Hematopoietic multipotent progenitor cell treated with erythropoietin and hydrocortisone succinate and interleukin-3 and kit ligand, for 8 days (in vitro differentiated cells): Measurements from ENCODE around the gene FAM240A.

Experiments used
- DNase-seq: peaks from one replicate; pipeline ENCODE4 v3.0.0-alpha.2; 2015

The FAM240A gene

DNA sequence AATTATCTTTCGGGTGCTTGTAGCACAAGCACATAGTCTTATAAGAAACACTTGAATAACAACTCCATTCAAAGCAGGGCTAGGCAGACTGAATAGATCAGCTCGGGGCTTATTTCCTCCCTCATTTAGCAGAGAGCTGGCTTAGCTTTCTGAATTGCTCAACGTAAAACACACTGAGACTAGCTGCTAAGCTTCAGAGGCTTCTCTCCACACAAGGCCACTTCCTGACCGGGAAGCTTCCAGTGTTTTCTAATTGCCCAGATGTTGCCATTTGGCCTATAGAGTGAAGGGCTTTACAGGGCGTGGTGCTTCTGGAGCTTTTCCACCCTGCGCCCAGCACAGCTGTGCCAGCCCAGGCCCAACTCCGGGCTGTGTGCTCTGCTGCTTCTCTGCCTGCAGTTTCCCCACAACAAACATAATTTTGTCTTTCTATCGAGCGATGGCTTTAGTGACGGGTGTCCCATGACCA is 16.6 kb downstream of the FAM240A start:
- DNase-seq = no peak

DNA sequence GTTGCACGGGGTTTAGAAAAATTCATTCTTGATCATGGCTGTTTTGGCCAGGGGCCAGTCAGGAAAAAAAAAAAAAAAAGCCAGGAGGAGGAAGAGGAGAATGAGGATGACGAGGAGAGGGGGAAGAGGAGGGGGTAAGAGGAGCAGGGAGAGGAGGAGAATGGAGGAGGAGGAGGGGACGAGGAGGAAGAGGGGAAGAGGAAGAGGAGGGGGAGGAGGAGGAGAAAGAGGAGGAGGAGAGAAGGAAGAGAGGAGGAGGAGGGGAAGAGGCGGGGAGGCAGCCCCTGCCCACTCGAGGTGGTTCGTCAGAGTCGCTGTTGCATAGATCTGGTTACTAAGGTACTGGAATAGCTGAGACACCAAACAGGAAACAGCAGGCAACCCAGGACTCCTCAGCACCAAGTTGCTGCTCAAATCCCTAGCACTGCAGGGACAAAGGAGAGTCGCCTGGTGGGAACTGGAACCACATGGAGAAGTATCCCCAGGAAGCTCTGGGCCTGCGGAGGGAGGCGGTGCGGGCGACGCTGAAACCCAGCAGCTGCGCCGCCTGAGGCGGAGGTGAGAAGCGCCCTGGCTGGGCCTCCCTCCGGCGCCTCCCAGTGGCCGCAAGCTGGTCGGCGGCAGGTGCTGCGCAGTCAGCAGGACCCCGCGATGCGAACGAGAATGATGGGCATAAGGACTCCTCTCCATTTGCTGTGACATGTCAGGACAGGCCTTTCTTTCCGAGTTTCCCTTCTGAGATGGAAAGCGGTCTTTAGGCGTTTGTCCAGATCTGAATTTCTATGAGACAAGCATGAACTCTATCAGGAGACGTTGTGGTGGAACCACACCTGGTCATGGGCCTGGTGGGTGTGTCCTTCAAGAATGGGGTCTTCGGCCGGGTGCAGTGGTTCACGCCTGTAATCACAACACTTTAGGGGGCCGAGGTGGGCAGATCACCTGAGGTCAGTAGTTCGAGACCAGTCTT is 17.5 kb downstream of the FAM240A start:
- peak; percentile 82 for DNase-seq

DNA sequence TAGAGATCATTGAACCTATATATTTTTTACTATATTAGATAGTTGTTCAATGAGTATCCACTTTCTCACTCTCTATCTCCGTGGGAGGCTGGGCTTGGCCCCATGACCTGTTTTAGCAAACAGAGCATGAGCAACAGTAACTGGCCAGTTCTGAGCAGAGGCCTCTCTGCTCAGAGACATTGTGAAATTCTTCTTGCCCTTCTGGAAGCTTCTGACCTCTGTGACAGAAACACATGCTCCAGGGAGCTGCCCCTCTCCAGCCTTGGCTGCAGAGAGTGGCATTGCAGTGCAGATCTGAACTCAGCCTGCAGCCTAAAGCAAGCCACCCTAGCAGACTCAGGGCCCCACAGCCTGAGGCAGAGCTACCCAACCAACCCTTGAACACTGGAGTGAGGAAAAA is 20.5 kb downstream of the FAM240A start:
- DNase-seq = no peak

DNA sequence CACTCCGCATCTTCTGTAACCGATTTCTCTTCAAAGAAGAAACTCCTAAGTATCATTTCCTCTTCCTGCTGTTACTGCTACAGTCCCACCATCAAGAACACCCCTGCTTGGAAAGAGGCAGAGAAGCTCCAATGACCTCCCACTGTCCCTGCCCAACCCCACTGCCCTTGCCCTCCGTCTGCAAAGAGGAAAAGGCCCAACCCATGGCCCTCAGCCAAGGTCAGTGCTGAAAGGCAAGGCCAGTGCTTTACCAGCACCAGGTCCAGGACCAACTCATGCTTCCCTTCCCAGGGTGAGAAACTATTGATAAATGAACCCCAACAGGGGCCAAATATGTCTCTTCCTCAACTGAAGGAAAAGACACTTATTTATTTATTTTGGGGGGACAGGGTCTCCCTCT is 22.5 kb downstream of the FAM240A start:
- DNase-seq = no peak

DNA sequence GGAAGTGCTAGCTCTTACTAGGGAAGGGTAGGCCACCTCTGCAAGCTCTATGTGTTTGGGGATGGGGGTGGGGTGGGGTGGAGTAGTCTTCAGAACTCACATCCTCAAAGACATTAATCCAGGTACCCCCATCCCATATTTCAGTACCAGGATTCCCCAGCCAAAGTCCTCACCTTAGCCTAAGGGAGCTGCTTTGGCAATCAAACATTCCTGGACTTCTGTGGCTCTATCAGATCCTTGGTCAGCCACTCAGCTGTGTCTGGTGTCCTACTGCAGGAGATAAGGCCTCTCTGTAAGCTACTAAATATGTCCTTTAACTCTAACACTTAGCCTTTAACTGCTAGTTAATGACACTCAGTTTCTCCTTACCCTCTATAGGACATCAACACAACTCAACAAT is 26.9 kb downstream of the FAM240A start:
- no peak for DNase-seq

DNA sequence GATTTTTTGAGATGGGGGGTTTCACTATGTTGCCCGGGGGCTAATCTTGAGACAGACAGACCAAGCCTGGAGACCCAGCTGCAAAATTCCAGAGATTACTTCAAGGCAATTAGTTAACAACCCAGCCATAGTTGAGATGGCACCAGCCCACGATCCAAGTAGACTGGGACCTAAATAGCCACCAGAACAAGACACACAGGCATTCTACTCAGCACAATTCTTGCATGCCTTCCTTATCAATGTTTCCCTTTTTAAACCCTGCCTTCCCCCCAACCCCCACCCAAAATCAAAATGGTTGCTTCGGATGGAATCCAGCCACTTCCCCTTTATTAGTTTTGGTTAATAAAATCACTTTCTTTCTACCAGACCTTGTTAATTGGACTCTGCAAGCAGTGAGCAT is 28.6 kb downstream of the FAM240A start:
- no peak for DNase-seq

DNA sequence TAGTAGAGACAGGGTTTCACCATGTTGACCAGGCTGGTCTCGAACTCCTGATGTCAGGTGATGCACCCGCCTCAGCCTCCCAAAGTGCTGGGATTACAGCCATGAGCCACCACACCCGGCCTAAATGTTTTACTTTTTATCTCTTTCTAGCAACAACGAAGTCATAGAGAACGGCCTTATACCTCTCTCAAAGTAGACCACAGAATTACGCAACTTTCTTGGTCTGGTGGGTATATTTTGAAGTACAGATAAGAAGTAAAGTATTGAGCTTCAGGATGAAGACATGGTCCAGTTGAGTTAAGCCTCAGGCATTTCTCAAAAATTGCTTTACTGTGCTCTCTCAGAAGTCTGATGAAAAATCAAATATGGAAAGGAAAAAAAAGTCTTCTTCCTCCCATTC is 30.6 kb downstream of the FAM240A start:
- DNase-seq = peak; percentile 70

DNA sequence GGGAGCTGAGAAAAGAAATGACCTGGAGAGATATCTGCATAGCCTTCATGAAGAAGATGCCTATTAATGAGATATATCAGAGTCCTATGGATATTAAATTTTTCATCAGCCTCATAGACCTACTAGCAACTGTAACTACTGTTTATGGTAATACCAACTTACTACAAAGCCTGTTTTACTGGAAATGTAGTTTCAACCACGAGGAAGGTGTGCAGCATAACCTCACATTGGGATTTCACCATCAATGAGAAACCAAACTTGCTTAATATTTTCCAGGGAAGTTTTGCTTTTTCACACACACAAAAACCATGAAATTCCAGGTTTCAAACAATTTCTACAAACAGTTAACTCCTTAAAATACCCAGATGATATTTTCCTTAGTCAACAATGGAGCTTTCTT is 31.4 kb downstream of the FAM240A start:
- DNase-seq = no peak

DNA sequence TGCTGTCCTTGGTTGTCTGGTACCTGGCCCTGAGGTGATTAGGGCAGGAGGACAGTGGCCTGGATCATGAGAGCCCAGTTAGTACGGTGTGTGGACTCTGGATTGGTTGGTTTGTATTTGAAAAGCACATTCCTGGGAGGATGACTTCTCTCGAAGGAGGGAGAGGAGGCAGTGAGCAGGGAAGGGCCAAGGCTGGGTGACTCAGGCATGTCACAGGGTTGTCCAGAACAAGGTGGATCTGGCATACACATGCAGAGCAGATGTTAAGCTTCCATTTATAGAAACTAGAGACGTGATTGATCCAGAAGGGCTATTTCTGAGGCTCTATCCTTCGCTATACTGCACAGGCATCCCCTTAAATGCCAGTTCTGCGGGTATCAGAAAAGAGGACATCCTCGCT is 34.4 kb downstream of the FAM240A start:
- DNase-seq = no peak

DNA sequence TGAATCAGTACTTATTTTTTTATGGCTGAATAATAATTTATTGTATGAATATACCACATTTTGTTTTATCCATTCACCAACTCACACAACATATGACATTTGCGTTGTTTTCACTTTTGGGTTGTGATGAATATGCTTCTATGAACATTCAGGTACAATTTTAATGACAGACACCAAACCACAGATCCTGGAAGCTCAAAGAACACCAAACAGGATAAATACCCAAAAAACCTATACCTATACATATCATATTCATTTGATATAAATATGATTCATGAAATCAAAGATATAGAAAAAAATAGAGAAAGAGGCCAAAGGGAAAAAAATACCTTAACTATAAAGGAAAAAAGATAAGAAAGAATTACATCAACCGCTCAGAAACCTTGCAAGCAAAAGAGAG is 35.8 kb downstream of the FAM240A start:
- no peak for DNase-seq

DNA sequence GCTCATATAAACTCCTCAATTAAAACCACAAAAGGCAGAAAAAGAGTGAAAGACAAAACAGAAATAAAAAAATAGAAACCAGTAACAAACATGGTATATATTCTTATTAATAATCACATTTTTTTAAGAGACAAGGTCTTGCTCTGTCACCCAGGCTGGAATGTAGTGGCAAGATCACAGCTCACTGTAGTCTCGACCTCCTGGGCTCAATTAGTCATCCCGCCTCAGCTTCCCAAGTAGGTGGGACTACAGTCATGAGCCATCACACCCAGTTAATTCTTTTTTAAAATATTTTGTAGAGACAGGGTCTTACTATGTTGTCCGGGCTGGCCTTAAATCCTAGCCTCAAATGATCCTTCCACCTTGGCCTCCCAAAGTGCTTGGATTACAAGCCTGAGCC is 37.1 kb downstream of the FAM240A start:
- DNase-seq = no peak

DNA sequence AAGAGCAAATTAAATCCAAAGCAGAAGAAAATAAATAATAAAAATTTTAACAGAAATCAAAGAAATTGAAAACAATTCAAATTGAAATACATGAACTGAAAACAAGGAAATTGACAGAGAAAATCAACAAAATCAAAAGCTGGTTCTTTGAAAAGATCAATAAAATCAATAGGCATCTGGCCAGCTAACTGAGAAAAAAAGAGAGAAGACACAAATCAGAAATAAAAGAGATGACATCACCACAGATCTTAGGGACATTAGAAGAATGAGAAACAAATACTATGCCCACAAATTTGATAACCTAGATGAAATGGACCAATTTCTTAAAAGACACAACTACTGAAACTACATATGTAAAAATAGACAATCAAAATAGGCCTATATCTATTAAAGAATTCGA is 38.8 kb downstream of the FAM240A start:
- no peak for DNase-seq

DNA sequence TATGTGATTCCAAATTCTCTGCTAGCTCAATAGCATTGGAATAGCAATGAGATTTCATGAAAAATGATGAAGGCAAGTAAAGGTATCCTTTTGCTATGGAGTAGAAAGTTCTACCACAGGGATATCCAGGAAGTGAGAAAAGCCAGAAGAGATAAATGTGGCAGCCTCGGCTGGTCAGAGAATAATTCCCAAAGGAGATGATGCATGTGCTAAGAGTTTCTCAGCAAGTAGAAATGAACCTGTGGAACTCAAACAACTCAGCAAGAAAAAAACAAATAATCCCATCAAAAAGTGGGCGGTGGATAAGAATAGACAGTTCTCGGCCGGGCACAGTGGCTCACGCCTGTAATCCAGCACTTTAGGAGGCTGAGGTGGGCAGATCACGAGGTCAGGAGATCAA is 42.9 kb downstream of the FAM240A start:
- DNase-seq = no peak

DNA sequence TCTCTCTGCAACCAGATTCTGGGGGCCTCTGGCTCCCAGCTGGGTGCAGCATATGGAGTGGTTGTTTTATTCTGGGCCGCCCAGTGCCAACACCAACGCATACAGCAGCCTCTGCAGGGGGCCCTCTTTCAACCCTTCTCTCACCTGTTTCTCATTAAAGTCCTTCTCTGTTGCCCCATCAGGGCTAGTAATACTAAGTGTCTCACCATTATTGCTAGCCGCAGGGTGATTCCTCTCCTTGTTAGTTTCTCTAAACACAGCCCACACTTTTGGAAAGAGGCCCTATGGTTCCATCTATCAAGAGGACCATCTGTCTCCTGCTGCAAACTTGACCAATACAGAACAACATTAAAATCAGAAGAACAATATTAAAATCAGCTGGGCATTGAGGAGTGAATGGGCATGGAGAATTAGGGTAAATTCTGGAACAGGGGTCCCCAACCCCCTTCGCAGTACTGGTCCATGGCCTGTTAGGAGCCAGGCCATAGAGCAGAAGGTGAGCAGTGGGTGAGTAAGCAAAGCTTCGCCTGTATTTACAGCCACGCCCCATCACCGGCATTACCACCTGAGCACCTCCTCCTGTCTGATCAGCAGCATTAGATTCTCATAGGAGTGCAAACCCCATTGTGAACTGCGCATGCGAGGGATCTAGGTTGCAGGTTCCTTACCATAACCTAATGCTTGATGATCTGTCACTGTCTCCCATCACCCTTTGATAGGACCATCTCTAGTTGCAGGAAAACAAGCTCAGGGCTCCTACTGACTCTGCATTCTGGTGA is 44.6 kb downstream of the FAM240A start:
- no peak for DNase-seq

DNA sequence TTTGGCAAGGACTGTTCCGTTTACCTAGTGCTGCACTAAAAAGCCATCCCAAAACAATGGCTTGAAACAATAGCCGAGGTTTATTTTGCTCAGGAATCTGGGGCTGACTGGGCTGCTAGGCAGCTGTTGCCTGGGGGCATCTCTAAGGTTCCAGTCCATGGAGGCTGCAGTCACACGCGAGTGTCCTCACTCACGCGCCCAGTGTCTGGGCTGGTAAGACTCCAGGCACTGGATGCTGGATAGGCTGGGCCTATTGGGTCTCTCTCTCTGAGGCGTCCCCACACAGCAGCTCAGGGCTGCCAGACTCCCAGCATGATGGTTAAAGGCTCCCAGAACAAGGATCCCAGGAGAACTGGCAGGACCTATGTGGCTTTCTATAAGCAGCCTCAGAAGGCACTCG is 47.0 kb downstream of the FAM240A start:
- no peak for DNase-seq

DNA sequence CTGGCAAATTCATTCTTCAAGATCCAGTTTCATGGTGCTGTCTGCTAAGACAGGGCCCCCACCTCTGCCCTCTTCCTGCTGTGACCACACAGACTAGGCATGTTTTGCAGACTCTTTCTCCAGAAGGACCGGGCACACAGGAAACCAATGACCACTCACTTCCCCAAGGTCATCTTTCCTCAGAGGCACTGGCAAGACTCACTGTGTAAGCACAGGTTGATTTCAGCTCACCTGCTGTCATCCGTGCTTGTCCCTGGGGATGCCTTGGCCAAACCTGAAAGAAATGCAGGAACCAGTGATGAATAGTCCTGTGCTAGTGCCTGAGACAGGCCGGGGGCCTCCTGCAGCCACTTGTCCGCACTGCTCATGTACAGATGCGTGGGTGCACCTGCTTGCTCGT is 47.7 kb downstream of the FAM240A start:
- DNase-seq = no peak

DNA sequence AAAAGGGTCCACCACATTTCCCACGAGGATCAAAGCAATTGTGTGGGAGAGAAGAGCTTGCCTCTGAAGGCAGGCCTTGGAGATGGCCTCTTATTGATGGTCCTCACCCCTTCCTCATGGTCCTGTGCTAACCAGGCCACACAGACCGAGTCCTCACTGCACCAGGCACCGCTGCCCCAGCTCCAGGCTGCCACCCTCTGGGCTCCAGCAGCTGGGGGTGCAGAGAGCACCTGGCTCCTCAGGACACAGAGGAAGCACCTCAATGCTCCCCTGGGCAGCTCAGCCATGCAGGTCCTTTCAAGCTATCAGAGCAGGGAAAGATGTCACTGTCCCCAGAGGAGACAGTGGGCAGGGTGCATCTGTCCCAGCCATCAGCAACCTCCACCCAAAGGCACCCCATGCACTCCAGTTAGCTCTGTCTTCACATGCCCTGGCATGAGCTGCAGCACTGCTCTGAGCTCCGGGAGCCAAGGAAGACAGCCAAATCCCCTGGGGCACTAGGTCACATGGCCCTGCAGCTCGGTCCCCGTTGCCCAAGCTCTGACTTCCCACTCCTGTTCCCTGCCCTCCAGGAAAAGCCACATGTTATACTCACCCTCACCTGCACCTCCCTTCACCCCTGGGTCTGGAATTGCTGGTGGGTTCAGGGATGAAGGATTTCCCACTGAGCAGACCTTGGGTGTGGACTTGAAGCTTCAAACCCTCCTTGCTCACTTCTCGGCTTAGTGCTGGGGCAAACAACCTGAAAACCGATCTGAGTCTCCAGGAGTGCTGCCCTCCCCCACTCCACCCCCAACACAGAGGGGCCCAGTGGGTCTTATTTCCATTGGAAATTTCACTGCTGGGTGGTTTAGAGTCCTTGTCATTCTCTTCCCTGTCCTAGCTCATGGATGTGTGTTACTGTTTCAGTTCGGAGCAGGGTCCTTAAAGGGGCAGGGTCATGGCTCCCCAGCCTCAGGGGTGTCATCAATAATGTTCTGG is 48.5 kb downstream of the FAM240A start:
- DNase-seq = no peak

DNA sequence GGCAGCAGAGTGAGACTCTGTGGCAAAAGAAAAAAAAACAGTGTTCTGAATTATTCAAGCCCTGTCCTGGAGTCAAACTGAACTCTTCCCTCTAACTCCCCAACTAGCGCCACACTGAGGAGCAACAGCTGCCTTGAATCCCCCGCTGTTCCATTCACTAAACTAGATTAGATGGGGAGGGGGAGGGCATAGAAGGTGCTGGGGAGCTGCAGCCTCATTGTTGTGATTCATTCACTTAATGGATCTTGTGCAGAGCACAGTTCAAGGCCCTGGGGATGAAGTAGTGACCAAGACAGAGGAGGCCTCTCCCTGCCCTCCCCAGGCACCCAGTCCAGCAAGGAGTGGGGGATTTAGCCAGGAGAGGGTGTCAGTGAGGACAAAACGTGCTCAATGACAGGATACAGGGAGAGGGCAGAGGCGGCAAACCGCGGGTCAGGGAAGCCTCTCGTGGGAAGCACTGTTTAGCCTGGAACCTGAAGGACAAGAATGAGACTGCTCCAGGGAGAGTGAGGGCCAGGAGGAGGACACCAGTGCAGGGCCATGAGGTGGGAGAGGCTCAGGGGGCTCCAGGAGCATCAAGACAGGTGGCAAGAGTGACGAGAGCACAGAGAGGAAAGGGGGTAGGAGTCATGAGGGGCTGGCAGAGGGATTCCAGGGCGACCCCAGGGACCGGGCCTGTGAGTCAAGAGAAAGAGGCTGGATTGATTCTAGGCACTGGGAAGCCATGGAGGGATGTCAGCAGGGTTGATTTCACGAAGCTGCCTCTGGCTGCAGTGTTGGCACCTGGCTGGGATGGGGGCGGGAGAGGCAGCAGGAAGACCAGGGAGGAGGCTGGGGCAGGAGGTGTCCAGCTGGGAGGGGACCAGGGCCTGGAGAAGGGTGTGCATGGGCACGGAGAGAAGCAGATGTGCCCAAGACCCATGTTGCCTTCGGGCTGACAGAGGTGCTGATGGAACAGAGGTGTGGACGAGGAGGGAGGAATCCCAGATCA is 49.7 kb downstream of the FAM240A start:
- DNase-seq = no peak

DNA sequence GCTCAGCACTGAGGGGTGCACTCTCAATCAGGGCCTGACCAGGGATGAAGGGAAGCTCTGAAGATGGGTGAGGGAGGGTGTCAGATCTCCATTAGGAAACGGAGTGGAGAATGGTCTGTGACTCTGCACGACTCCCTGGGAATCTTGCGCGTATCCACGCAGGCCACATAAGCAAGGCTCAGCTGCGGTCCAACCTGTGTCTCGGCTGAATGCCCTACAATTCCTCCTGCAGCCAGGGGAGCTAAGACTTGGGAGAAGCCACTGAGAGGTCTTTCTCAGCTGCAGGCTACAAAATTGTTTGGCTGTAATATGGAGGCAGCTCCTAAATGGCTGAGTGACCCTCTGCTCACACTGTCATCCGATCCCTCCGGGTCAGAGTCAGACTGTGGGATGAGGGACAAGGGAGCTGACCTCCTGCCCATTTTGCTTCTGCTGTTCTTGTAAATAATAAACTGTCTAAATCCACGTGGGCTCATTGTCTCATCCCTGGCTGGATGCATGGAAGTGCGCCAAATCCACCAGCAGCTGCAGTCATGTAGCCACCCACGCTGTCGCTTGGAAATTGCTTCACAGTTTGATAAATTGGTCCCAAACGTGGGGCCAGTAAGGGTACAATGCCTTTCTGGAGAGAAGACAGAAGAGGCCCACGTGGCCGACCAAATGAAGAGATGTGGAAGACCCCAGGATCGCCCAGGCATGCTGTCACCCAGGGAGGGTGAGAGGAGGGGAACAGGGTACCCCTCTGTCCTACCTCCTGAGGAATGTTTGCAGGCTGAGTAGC is 50.6 kb downstream of the FAM240A start:
- no peak for DNase-seq

DNA sequence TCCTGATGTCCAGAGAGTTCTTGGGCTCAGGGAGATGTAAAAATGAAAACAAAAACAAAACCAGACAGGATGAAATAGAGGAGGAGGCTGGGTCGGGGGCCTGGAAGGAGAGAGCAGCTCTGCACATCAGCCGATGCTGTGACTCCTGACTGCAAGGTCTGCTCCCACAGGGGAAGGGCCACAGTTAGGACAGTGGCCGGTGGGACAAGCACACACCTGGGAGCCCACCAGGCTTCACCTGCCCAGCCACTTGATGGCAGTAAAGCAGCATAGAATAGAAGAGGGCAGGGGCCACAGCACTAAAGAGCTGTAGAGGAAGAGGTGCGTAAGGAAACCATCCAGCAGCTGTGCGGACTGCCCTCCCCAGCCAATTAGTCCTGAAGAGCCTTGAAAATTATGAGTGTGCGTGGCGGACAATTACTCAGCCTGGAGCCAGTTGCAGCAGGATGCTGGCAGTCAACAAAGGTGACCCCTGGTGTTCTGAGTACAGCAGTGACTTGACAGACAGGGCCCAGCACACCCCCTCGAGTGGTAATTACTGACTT is 51.3 kb downstream of the FAM240A start:
- DNase-seq = no peak
